Mononuclear cell (primary cell): ENCODE data around the gene CDH24. TPM values are rescaled to one million over a fixed set of nuclear protein-coding genes. Genes with fewer than 3 reads are reported as not detected.

ENCODE experiments used
- H3K27me3 ChIP-seq: 2 replicates; pipeline ENCODE4 v1.6.0; 2011; ENCODE audit warnings: low read length, control low read depth; ENCODE audit not compliant: insufficient read depth
- H3K4me1 ChIP-seq: 2 replicates; pipeline ENCODE4 v1.5.1; 2011; ENCODE audit warnings: mild to moderate bottlenecking, low read length, control low read depth; ENCODE audit not compliant: insufficient read depth
- H3K4me3 ChIP-seq: 2 replicates; pipeline ENCODE4 v1.5.1; 2011; ENCODE audit warnings: mild to moderate bottlenecking, low read length, moderate library complexity
- H3K9me3 ChIP-seq: 2 replicates; pipeline ENCODE4 v1.5.1; 2011; ENCODE audit warnings: low read depth, mild to moderate bottlenecking, control low read depth, low read length
- total RNA-seq: library from RNA; depleted of rRNA; stranded (reverse); fragments of >200 nt; gene quantifications from one replicate; pipeline ENCODE4 v1.2.3, GENCODE V29; 2012

CDH24 gene
- total RNA-seq, 1 donor, result 0.63 TPM

GRCh38 chr14:23071921-23072539 is 14.7 kb upstream of the CDH24 start:
- Histone ChIP-seq H3K27me3 (no peaks in the 10 kb centered on the region), H3K4me1 (peaks cover 38% of the 10 kb centered on the region), H3K9me3 (no peaks in the 10 kb centered on the region), H3K4me3 (no peak overlapping the region)

- Histone ChIP-seq H3K9me3 (no peaks in the 10 kb centered on the region), H3K4me1 (peaks cover 38% of the 10 kb centered on the region), H3K4me3 (peak overlapping the region; percentile 58), H3K27me3 (no peaks in the 10 kb centered on the region)
These were observed 14.1 kb upstream of the CDH24 start for GRCh38 chr14:23071244-23071920.

- Histone ChIP-seq H3K4me1 (peaks cover 38% of the 10 kb centered on the region), H3K9me3 (no peaks in the 10 kb centered on the region), H3K4me3 (peak overlapping the region; percentile 58), H3K27me3 (no peaks in the 10 kb centered on the region)
These were observed 13.2 kb upstream of the CDH24 start for GRCh38 chr14:23070262-23071129.

- no peaks in the 10 kb centered on the region for H3K9me3 ChIP-seq
These were observed 12.1 kb upstream of the CDH24 start for GRCh38 chr14:23069413-23069806.

GRCh38 chr14:23068789-23069412 is 11.6 kb upstream of the CDH24 start:
- Histone ChIP-seq H3K4me1 (peaks cover 38% of the 10 kb centered on the region), H3K4me3 (no peak overlapping the region), H3K27me3 (no peaks in the 10 kb centered on the region), H3K9me3 (no peaks in the 10 kb centered on the region)

More at GRCh38 chr14:23069413-23069806, 12.1 kb upstream of the CDH24 start:
- peaks cover 38% of the 10 kb centered on the region for H3K4me1 ChIP-seq
- H3K4me3 ChIP-seq, result no peak overlapping the region
- H3K27me3 ChIP-seq, result no peaks in the 10 kb centered on the region

- no peaks in the 10 kb centered on the region for H3K9me3 ChIP-seq
- no peaks in the 10 kb centered on the region for H3K27me3 ChIP-seq
- peaks cover 38% of the 10 kb centered on the region for H3K4me1 ChIP-seq
- H3K4me3 ChIP-seq, result no peak overlapping the region
These were observed 10.8 kb upstream of the CDH24 start for GRCh38 chr14:23067847-23068788.

GRCh38 chr14:23066855-23067744 is 9.8 kb upstream of the CDH24 start:
- Histone ChIP-seq H3K4me1 (peaks cover 35% of the 10 kb centered on the region), H3K4me3 (no peak overlapping the region), H3K27me3 (no peaks in the 10 kb centered on the region), H3K9me3 (no peaks in the 10 kb centered on the region)

GRCh38 chr14:23066368-23066767 is 9.0 kb upstream of the CDH24 start:
- H3K27me3 ChIP-seq, result no peaks in the 10 kb centered on the region
- no peak overlapping the region for H3K4me3 ChIP-seq
- H3K9me3 ChIP-seq, result no peaks in the 10 kb centered on the region
- peaks cover 28% of the 10 kb centered on the region for H3K4me1 ChIP-seq

- Histone ChIP-seq H3K27me3 (no peaks in the 10 kb centered on the region), H3K4me3 (no peak overlapping the region), H3K4me1 (peaks cover 4% of the 10 kb centered on the region), H3K9me3 (no peaks in the 10 kb centered on the region)
These were observed 6.3 kb upstream of the CDH24 start for GRCh38 chr14:23063601-23064000.

- H3K27me3 ChIP-seq, result no peaks in the 10 kb centered on the region
- peaks cover 10% of the 10 kb centered on the region for H3K4me1 ChIP-seq
- no peaks in the 10 kb centered on the region for H3K9me3 ChIP-seq
- H3K4me3 ChIP-seq, result no peak overlapping the region
These were observed 4.7 kb upstream of the CDH24 start for GRCh38 chr14:23062002-23062401.

GRCh38 chr14:23060536-23061260 is 3.4 kb upstream of the CDH24 start:
- Histone ChIP-seq H3K4me1 (peaks cover 20% of the 10 kb centered on the region), H3K4me3 (no peak overlapping the region), H3K9me3 (no peaks in the 10 kb centered on the region), H3K27me3 (no peaks in the 10 kb centered on the region)

GRCh38 chr14:23058654-23059504 is 1.6 kb upstream of the CDH24 start:
- no peak overlapping the region for H3K4me3 ChIP-seq
- no peaks in the 10 kb centered on the region for H3K27me3 ChIP-seq
- peaks cover 20% of the 10 kb centered on the region for H3K4me1 ChIP-seq
- H3K9me3 ChIP-seq, result no peaks in the 10 kb centered on the region
